ENCODE results near the gene SARS1. TPM values are rescaled to one million over a fixed set of nuclear protein-coding genes. Genes with fewer than 3 reads are reported as not detected.
A peak's percentile ranks its signal among the peaks of the same experiment; 100 is the strongest.

SARS1 gene
- total RNA-seq, 3 donors from 2014 or later (not counting 1 experiment from before 2014, with no cell fraction given), result 95.6 to 122 (median 106) TPM

- Mint-ChIP-seq H3K36me3 (no peaks in the 10 kb centered on the region), H3K4me3 (no peak overlapping the region), H3K27ac (no peak overlapping the region), H3K27me3 (ENCODE audit: low read depth in 2 of 2) (peaks cover 0 to 7% of the 10 kb centered on the region in 2 donors), H3K4me1 (no peaks in the 10 kb centered on the region), H3K9me3 (no peaks in the 10 kb centered on the region)
- H3K9me3 ChIP-seq (ENCODE audit: control insufficient read depth, insufficient read depth, low read length), result no peaks in the 10 kb centered on the region
- no peak overlapping the region for H3K4me3 ChIP-seq (ENCODE audit: low read length)
- no peak for DNase-seq
- no peak overlapping the region for H3K27ac ChIP-seq (ENCODE audit: low read length)
- 89% methylated on average over 7 of the region's 7 CpGs for WGBS (ENCODE audit: insufficient coverage)
- peak in 1 of 3 donors; percentile 49 for ATAC-seq
- intact Hi-C loops (cut with micrococcal nuclease), result no loop called here
- H3K36me3 ChIP-seq (ENCODE audit: control insufficient read depth, insufficient read depth, low read length), result no peaks in the 10 kb centered on the region
- no peaks in the 10 kb centered on the region for H3K27me3 ChIP-seq (ENCODE audit: control insufficient read depth, insufficient read depth, low read length)
- no peaks in the 10 kb centered on the region for H3K4me1 ChIP-seq (ENCODE audit: control insufficient read depth, insufficient read depth, low read length)
- no peak for TF ChIP-seq CTCF (IDR thresholded peaks at IDR 0.05)
These were observed 29.0 kb upstream of the SARS1 start for GRCh38 chr1:109184687-109185086.

- H3K4me3 ChIP-seq (ENCODE audit: low read length), result no peak overlapping the region
- TF ChIP-seq CTCF (IDR thresholded peaks at IDR 0.05), result no peak
- H3K36me3 ChIP-seq (ENCODE audit: control insufficient read depth, insufficient read depth, low read length), result no peaks in the 10 kb centered on the region
- DNase-seq (no peak), ATAC-seq (no peak)
- H3K27ac ChIP-seq (ENCODE audit: low read length), result no peak overlapping the region
- no peaks in the 10 kb centered on the region for H3K27me3 ChIP-seq (ENCODE audit: control insufficient read depth, insufficient read depth, low read length)
- intact Hi-C loops (cut with micrococcal nuclease), result no loop called here
- no peaks in the 10 kb centered on the region for H3K9me3 ChIP-seq (ENCODE audit: control insufficient read depth, insufficient read depth, low read length)
- H3K4me1 ChIP-seq (ENCODE audit: control insufficient read depth, insufficient read depth, low read length), result no peaks in the 10 kb centered on the region
- no peak overlapping the region for H3K27ac Mint-ChIP-seq
- no peaks in the 10 kb centered on the region for H3K9me3 Mint-ChIP-seq
- 92% methylated on average over 8 of the region's 8 CpGs for WGBS (ENCODE audit: insufficient coverage)
- no peak overlapping the region for H3K4me3 Mint-ChIP-seq
- H3K4me1 Mint-ChIP-seq, result no peaks in the 10 kb centered on the region
- no peaks in the 10 kb centered on the region for H3K36me3 Mint-ChIP-seq
- peaks cover 0 to 7% of the 10 kb centered on the region in 2 donors for H3K27me3 Mint-ChIP-seq (ENCODE audit: low read depth in 2 of 2)
These were observed 28.4 kb upstream of the SARS1 start for GRCh38 chr1:109185357-109185756.

GRCh38 chr1:109185990-109186732 lies 27.6 kb upstream of the SARS1 start:
- TF ChIP-seq CTCF (IDR thresholded peaks at IDR 0.05), result no peak
- intact Hi-C loops (cut with micrococcal nuclease), result no loop called here
- Mint-ChIP-seq H3K27ac (no peak overlapping the region), H3K36me3 (no peaks in the 10 kb centered on the region), H3K27me3 (ENCODE audit: low read depth in 2 of 2) (peaks cover 2 to 7% of the 10 kb centered on the region in 2 donors), H3K4me1 (no peaks in the 10 kb centered on the region), H3K4me3 (no peak overlapping the region), H3K9me3 (no peaks in the 10 kb centered on the region)
- WGBS (ENCODE audit: insufficient coverage), result 66% methylated on average over 5 of the region's 5 CpGs
- no peaks in the 10 kb centered on the region for H3K4me1 ChIP-seq (ENCODE audit: control insufficient read depth, insufficient read depth, low read length)
- H3K27ac ChIP-seq (ENCODE audit: low read length), result no peak overlapping the region
- no peaks in the 10 kb centered on the region for H3K36me3 ChIP-seq (ENCODE audit: control insufficient read depth, insufficient read depth, low read length)
- H3K4me3 ChIP-seq (ENCODE audit: low read length), result no peak overlapping the region
- DNase-seq (no peak), ATAC-seq (no peak)
- no peaks in the 10 kb centered on the region for H3K27me3 ChIP-seq (ENCODE audit: control insufficient read depth, insufficient read depth, low read length)
- H3K9me3 ChIP-seq (ENCODE audit: control insufficient read depth, insufficient read depth, low read length), result no peaks in the 10 kb centered on the region

- ATAC-seq (no peak), DNase-seq (no peak)
- Histone ChIP-seq H3K9me3 (ENCODE audit: control insufficient read depth, insufficient read depth, low read length) (no peaks in the 10 kb centered on the region), H3K27me3 (ENCODE audit: control insufficient read depth, insufficient read depth, low read length) (no peaks in the 10 kb centered on the region), H3K4me3 (ENCODE audit: low read length) (no peak overlapping the region), H3K36me3 (ENCODE audit: control insufficient read depth, insufficient read depth, low read length) (no peaks in the 10 kb centered on the region), H3K4me1 (ENCODE audit: control insufficient read depth, insufficient read depth, low read length) (no peaks in the 10 kb centered on the region), H3K27ac (ENCODE audit: low read length) (no peak overlapping the region)
- no peak for TF ChIP-seq CTCF (IDR thresholded peaks at IDR 0.05)
- no peaks in the 10 kb centered on the region for H3K4me1 Mint-ChIP-seq
- 93% methylated on average over 8 of the region's 8 CpGs for WGBS (ENCODE audit: insufficient coverage)
- H3K27ac Mint-ChIP-seq, result no peak overlapping the region
- intact Hi-C loops (cut with micrococcal nuclease), result no loop called here
- H3K36me3 Mint-ChIP-seq, result no peaks in the 10 kb centered on the region
- H3K9me3 Mint-ChIP-seq, result no peaks in the 10 kb centered on the region
- no peak overlapping the region for H3K4me3 Mint-ChIP-seq
- peaks cover 2 to 7% of the 10 kb centered on the region in 2 donors for H3K27me3 Mint-ChIP-seq (ENCODE audit: low read depth in 2 of 2)
These were observed 27.0 kb upstream of the SARS1 start for GRCh38 chr1:109186733-109187086.

Data from natural killer cell (primary cell).